Neural progenitor cell (in vitro differentiated cells): ENCODE measurements around the gene RANBP6.
A peak's percentile ranks its signal among the peaks of the same experiment; 100 is the strongest.

Experiments used
- EZH2 ChIP-seq: fragments of 200-600 bp; sonication (generic); IDR thresholded peaks from 2 replicates; pipeline ENCODE4 v1.6.1; 2017; ENCODE audit warnings: antibody characterized with exemption, mild to moderate bottlenecking, moderate library complexity
- EZH2phosphoT487 ChIP-seq: fragments of 200-600 bp; sonication (generic); IDR thresholded peaks from 2 replicates; pipeline ENCODE4 v1.6.1; 2017; ENCODE audit warnings: antibody characterized with exemption
- TF ChIP-seq, protein P1 (sequence below): fragments of 200-600 bp; sonication (generic); IDR thresholded peaks from 2 replicates; pipeline ENCODE4 v1.5.1; 2017; ENCODE audit warnings: antibody characterized with exemption, mild to moderate bottlenecking

DNA sequence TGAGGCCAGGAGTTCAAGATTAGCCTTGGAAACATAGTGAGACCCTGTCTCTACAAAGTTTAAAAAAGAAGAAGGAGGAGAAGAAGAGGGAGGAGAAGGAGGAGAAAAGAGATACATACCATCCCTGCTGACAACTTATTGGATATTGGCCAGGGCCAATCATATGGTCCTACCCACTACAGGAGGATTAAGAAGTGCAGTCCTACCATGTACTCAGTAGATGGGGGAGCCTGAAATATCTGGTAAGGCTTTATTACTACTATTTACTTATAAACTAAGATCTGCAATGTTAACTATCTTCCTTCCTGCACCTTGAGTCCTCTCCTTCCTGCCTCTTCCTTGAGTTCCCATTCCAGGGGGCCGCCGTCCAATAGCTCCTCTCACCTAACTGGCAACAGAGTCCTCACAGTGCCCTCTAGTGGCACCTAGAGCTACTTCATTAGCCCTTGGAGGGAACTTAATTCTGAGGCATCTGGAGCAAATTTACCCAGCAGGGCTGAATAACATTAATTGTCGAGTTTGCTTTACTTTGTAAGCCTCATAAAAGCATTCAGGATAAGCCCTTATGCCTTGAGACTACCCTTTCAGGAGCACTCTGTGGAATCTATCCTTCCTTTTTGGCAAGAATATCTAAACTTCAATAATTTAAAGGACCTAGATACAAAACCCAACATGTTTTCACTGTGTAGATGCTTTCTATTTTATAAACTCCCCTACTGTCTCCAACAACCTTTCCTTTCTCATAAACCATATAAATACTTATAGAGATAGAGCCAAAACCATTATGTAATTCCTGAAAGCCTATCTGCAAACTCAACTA, 39.1 kb upstream of the RANBP6 start:
- TF ChIP-seq, protein P1, sequence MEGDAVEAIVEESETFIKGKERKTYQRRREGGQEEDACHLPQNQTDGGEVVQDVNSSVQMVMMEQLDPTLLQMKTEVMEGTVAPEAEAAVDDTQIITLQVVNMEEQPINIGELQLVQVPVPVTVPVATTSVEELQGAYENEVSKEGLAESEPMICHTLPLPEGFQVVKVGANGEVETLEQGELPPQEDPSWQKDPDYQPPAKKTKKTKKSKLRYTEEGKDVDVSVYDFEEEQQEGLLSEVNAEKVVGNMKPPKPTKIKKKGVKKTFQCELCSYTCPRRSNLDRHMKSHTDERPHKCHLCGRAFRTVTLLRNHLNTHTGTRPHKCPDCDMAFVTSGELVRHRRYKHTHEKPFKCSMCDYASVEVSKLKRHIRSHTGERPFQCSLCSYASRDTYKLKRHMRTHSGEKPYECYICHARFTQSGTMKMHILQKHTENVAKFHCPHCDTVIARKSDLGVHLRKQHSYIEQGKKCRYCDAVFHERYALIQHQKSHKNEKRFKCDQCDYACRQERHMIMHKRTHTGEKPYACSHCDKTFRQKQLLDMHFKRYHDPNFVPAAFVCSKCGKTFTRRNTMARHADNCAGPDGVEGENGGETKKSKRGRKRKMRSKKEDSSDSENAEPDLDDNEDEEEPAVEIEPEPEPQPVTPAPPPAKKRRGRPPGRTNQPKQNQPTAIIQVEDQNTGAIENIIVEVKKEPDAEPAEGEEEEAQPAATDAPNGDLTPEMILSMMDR = peak; percentile 85
- TF ChIP-seq EZH2phosphoT487 = no peak
- TF ChIP-seq EZH2 = no peak
